Breast epithelium (tissue), 3 donors: ENCODE results near the gene CCDC183.

Experiments used
- POLR2A ChIP-seq: fragments of 450-650 bp; IDR thresholded peaks from one replicate; pipeline ENCODE4 v1.6.1; 2016; ENCODE audit warnings: antibody characterized with exemption, mild to moderate bottlenecking, moderate library complexity
- POLR2AphosphoS5 ChIP-seq, 3 donors: sonication (generic); formaldehyde crosslinking; IDR thresholded peaks; one replicate each; pipeline ENCODE4 v1.6.1; 2017; ENCODE audit warnings: antibody characterized with exemption in 3 of 3
- TF ChIP-seq, protein P1 (sequence below), 3 donors: fragments of 450-650 bp; IDR thresholded peaks; one replicate each; pipeline ENCODE4 v1.5.1; 2016 to 2017; ENCODE audit warnings: antibody characterized with exemption in 3 of 3, mild to moderate bottlenecking in 3 of 3, moderate library complexity in 3 of 3

DNA sequence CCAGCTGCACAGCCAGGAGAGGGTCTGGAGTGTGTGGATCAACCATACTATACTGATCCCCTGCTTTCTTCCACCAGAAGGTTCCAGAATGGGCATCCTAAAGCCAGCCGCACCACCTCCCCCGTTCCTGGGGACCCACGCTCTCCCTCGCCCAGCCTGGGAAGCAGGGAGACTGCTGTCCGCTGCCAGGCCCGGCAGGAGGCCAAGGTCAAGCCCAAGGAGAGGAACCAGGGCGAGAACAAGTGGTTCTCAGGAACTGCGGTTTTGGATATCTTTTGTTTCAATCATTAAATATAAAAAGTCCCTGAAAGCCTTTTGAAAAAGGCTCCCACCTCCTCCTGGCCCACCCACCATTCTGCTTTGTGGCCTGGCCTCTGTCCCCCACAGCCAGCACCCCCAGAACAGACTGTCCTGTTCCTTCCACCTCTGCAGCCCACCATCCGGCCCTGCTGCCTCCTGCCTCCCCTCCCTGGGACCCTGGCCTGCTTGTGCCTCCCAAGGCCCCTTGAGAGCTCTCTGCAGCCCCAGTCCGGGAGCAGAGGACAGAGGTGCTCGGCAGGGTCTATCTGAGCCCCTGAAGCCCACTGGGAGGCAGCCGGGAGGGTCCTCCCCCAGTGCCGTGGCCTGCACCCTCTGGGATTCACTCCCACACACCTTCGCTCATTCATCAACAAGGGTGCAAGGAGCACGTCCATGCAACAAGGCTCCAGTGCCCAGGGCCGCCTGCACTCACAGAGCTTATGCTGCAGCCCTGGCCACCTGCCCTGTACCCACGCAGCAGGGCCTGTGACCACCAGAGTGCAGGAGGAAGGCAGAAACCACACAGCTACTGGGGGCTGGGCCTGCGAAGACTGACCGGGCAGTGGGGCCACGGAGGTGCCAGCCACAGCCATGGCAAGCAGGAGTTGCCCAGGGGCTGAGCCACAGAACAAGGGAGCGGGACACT, 47.2 kb upstream of the CCDC183 start:
- TF ChIP-seq POLR2A (no peak), POLR2AphosphoS5 (IDR thresholded peaks at IDR 0.05) (no peak)
- TF ChIP-seq, protein P1, sequence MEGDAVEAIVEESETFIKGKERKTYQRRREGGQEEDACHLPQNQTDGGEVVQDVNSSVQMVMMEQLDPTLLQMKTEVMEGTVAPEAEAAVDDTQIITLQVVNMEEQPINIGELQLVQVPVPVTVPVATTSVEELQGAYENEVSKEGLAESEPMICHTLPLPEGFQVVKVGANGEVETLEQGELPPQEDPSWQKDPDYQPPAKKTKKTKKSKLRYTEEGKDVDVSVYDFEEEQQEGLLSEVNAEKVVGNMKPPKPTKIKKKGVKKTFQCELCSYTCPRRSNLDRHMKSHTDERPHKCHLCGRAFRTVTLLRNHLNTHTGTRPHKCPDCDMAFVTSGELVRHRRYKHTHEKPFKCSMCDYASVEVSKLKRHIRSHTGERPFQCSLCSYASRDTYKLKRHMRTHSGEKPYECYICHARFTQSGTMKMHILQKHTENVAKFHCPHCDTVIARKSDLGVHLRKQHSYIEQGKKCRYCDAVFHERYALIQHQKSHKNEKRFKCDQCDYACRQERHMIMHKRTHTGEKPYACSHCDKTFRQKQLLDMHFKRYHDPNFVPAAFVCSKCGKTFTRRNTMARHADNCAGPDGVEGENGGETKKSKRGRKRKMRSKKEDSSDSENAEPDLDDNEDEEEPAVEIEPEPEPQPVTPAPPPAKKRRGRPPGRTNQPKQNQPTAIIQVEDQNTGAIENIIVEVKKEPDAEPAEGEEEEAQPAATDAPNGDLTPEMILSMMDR (IDR thresholded peaks at IDR 0.05), result no peak
